Measurements from ENCODE around the gene SDK1.

The SDK1 gene

GRCh38 chr7:3657206-3657605, 356.2 kb downstream of the SDK1 start:
- TF ChIP-seq CTCF (conservative IDR thresholded peaks at IDR 0.05; ENCODE audit: control insufficient read depth, insufficient read depth, low read depth, low read length) = no peak
- no peak for DNase-seq (ENCODE audit: low read depth)
- no peak overlapping the region for H3K4me3 ChIP-seq (ENCODE audit: control insufficient read depth, low read depth, low read length)

GRCh38 chr7:3668743-3669142, 367.7 kb downstream of the SDK1 start:
- no peak for DNase-seq (ENCODE audit: low read depth)
- TF ChIP-seq CTCF (conservative IDR thresholded peaks at IDR 0.05; ENCODE audit: control insufficient read depth, insufficient read depth, low read depth, low read length) = no peak
- no peak overlapping the region for H3K4me3 ChIP-seq (ENCODE audit: control insufficient read depth, low read depth, low read length)

- no peak for TF ChIP-seq CTCF (conservative IDR thresholded peaks at IDR 0.05; ENCODE audit: control insufficient read depth, insufficient read depth, low read depth, low read length)
- no peak overlapping the region for H3K4me3 ChIP-seq (ENCODE audit: control insufficient read depth, low read depth, low read length)
- DNase-seq (ENCODE audit: low read depth) = no peak
Observed at GRCh38 chr7:3670898-3671297, 369.8 kb downstream of the SDK1 start.

- peak; percentile 42 for TF ChIP-seq CTCF (conservative IDR thresholded peaks at IDR 0.05; ENCODE audit: control insufficient read depth, insufficient read depth, low read depth, low read length)
- peak; percentile 17 for DNase-seq (ENCODE audit: low read depth)
Observed at GRCh38 chr7:3673524-3673923, 372.5 kb downstream of the SDK1 start.

GRCh38 chr7:3678314-3678810, 377.3 kb downstream of the SDK1 start:
- no peak for DNase-seq (ENCODE audit: low read depth)
- H3K4me3 ChIP-seq (ENCODE audit: control insufficient read depth, low read depth, low read length) = no peak overlapping the region
- no peak for TF ChIP-seq CTCF (conservative IDR thresholded peaks at IDR 0.05; ENCODE audit: control insufficient read depth, insufficient read depth, low read depth, low read length)

More at GRCh38 chr7:3673524-3673923, 372.5 kb downstream of the SDK1 start:
- H3K4me3 ChIP-seq (ENCODE audit: control insufficient read depth, low read depth, low read length) = no peak overlapping the region

GRCh38 chr7:3682028-3682710, 381.1 kb downstream of the SDK1 start:
- H3K4me3 ChIP-seq (ENCODE audit: control insufficient read depth, low read depth, low read length) = no peak overlapping the region
- no peak for TF ChIP-seq CTCF (conservative IDR thresholded peaks at IDR 0.05; ENCODE audit: control insufficient read depth, insufficient read depth, low read depth, low read length)
- DNase-seq (ENCODE audit: low read depth) = peak; percentile 2

All from fibroblast of mammary gland (primary cell).